Measurements from ENCODE around the gene CHRM5. TPM values are rescaled to one million over a fixed set of nuclear protein-coding genes. Genes with fewer than 3 reads are reported as not detected.

The CHRM5 gene
- total RNA-seq, 2 donors from 2014 or later = not detected

DNA sequence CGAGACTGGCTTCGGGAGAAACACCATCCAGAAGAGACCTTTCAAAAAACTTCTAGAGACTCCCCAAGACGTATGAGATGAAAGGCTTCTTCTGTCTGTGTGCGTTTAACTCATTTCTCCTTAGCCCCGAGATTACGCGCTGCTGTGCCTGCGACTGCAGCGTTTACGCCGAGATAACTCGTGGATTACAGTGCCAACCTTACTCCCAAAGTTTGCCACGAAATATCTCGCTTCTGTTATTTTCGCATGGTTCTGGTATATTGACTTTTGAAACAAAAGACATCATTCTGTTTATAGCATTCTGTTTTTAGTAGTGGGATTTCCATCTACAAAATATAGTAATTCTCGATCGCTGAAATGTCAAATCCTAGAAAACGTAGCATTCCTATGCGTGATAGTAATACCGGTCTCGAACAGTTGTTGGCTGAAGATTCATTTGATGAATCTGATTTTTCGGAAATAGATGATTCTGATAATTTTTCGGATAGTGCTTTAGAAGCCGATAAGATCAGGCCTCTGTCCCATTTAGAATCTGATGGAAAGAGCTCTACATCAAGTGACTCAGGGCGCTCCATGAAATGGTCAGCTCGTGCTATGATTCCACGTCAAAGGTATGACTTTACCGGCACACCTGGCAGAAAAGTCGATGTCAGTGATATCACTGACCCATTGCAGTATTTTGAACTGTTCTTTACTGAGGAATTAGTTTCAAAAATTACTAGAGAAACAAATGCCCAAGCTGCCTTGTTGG, 134.1 kb downstream of the CHRM5 start:
- H3K9me3 ChIP-seq (ENCODE audit: control insufficient read depth, low read length) = no peaks in the 10 kb centered on the region
- Mint-ChIP-seq H3K27me3 (ENCODE audit: insufficient read depth) (no peaks in the 10 kb centered on the region), H3K27ac (peak overlapping the region; percentile 100), H3K36me3 (ENCODE audit: low read depth) (peaks cover 4% of the 10 kb centered on the region), H3K4me3 (peak overlapping the region; percentile 100), H3K9me3 (no peaks in the 10 kb centered on the region), H3K4me1 (peaks cover 12% of the 10 kb centered on the region)
- TF ChIP-seq, protein P1, sequence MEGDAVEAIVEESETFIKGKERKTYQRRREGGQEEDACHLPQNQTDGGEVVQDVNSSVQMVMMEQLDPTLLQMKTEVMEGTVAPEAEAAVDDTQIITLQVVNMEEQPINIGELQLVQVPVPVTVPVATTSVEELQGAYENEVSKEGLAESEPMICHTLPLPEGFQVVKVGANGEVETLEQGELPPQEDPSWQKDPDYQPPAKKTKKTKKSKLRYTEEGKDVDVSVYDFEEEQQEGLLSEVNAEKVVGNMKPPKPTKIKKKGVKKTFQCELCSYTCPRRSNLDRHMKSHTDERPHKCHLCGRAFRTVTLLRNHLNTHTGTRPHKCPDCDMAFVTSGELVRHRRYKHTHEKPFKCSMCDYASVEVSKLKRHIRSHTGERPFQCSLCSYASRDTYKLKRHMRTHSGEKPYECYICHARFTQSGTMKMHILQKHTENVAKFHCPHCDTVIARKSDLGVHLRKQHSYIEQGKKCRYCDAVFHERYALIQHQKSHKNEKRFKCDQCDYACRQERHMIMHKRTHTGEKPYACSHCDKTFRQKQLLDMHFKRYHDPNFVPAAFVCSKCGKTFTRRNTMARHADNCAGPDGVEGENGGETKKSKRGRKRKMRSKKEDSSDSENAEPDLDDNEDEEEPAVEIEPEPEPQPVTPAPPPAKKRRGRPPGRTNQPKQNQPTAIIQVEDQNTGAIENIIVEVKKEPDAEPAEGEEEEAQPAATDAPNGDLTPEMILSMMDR (conservative IDR thresholded peaks at IDR 0.05) = no peak
- H3K27me3 ChIP-seq (ENCODE audit: control insufficient read depth, insufficient read depth, low read length, poor library complexity, severe bottlenecking) = no peaks in the 10 kb centered on the region
- H3K27ac ChIP-seq (ENCODE audit: low read depth, low read length) = peak overlapping the region; percentile 18
- no peaks in the 10 kb centered on the region for H3K36me3 ChIP-seq (ENCODE audit: control insufficient read depth, insufficient read depth, low read length)
- H3K4me3 ChIP-seq (ENCODE audit: low read length) = peak overlapping the region; percentile 97
- no peaks in the 10 kb centered on the region for H3K4me1 ChIP-seq (ENCODE audit: control insufficient read depth, insufficient read depth, low read length)
- WGBS, 2 experiments (ENCODE audit: insufficient coverage in 1 of 2, insufficient read length in 1 of 2) = 35 to 44% methylated on average over 23 to 29 of the region's 29 CpGs
- peak overlapping the region; percentile 52 for H3K9ac ChIP-seq (ENCODE audit: extremely low read depth, low read length, poor library complexity, severe bottlenecking)
- DNase-seq = no peak

DNA sequence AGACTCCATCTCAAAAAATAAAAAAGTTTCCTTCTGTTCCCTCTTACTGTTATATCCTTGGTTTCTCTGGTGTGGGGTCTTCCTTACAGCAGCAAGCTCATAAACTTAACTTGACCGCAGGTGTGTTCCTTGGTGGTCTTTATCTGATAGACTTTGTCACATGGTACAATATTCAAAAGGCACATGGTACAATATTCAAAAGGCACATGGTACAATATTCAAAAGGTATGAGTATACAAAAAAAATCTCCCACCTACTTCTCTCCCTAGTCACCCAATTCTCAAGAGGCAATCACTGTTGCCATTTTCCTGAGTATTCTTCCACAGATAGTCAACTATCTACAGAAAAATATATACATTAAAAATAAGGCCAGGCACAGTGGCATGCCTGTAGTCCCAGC, 138.1 kb downstream of the CHRM5 start:
- no peaks in the 10 kb centered on the region for H3K4me1 ChIP-seq (ENCODE audit: control insufficient read depth, insufficient read depth, low read length)
- H3K9ac ChIP-seq (ENCODE audit: extremely low read depth, low read length, poor library complexity, severe bottlenecking) = no peak overlapping the region
- H3K4me1 Mint-ChIP-seq = peaks cover 10% of the 10 kb centered on the region
- no peak overlapping the region for H3K4me3 Mint-ChIP-seq
- no peaks in the 10 kb centered on the region for H3K9me3 Mint-ChIP-seq
- H3K27me3 ChIP-seq (ENCODE audit: control insufficient read depth, insufficient read depth, low read length, poor library complexity, severe bottlenecking) = no peaks in the 10 kb centered on the region
- peaks cover 4% of the 10 kb centered on the region for H3K36me3 Mint-ChIP-seq (ENCODE audit: low read depth)
- H3K27me3 Mint-ChIP-seq (ENCODE audit: insufficient read depth) = no peaks in the 10 kb centered on the region
- H3K36me3 ChIP-seq (ENCODE audit: control insufficient read depth, insufficient read depth, low read length) = no peaks in the 10 kb centered on the region
- no peak overlapping the region for H3K4me3 ChIP-seq (ENCODE audit: low read length)
- TF ChIP-seq, protein P1 (conservative IDR thresholded peaks at IDR 0.05) = no peak
- H3K27ac Mint-ChIP-seq = no peak overlapping the region
- H3K27ac ChIP-seq (ENCODE audit: low read depth, low read length) = no peak overlapping the region
- DNase-seq = no peak
- H3K9me3 ChIP-seq (ENCODE audit: control insufficient read depth, low read length) = no peaks in the 10 kb centered on the region
- WGBS, 2 experiments (ENCODE audit: insufficient coverage in 1 of 2, insufficient read length in 1 of 2) = 82% methylated on average over 1 of the region's 1 CpG; no CpG with 5 or more reads in 1 of the 2 experiments

- Histone ChIP-seq H3K9me3 (ENCODE audit: control insufficient read depth, low read length) (no peaks in the 10 kb centered on the region), H3K4me1 (ENCODE audit: control insufficient read depth, insufficient read depth, low read length) (no peaks in the 10 kb centered on the region), H3K9ac (ENCODE audit: extremely low read depth, low read length, poor library complexity, severe bottlenecking) (no peak overlapping the region), H3K27me3 (ENCODE audit: control insufficient read depth, insufficient read depth, low read length, poor library complexity, severe bottlenecking) (no peaks in the 10 kb centered on the region), H3K27ac (ENCODE audit: low read depth, low read length) (no peak overlapping the region), H3K4me3 (ENCODE audit: low read length) (no peak overlapping the region), H3K36me3 (ENCODE audit: control insufficient read depth, insufficient read depth, low read length) (no peaks in the 10 kb centered on the region)
- WGBS, 2 experiments (ENCODE audit: insufficient coverage in 1 of 2, insufficient read length in 1 of 2) = 97% methylated on average over 2 of the region's 2 CpGs; no CpG with 5 or more reads in 1 of the 2 experiments
- H3K27me3 Mint-ChIP-seq (ENCODE audit: insufficient read depth) = no peaks in the 10 kb centered on the region
- no peak overlapping the region for H3K27ac Mint-ChIP-seq
- H3K36me3 Mint-ChIP-seq (ENCODE audit: low read depth) = peaks cover 4% of the 10 kb centered on the region
- no peak for DNase-seq
- H3K4me3 Mint-ChIP-seq = no peak overlapping the region
- no peaks in the 10 kb centered on the region for H3K9me3 Mint-ChIP-seq
- H3K4me1 Mint-ChIP-seq = peaks cover 6% of the 10 kb centered on the region
- TF ChIP-seq, protein P1 (conservative IDR thresholded peaks at IDR 0.05) = no peak
Observed at GRCh38 chr15:34107315-34107714, 139.0 kb downstream of the CHRM5 start.

Data from endodermal cell (in vitro differentiated cells).